OCI-LY7 (cell line): ENCODE results near the gene MPL. TPM values are rescaled to one million over a fixed set of nuclear protein-coding genes. Genes with fewer than 3 reads are reported as not detected.

Source experiments
- BruUV-seq: library from RNA; stranded (reverse); fragments of 400-500 nt; replicated peaks from 2 replicates; lab custom pipeline; 2021; lab: Mats Ljungman, UMichigan
- CTCF ChIA-PET: fragments of 300-600 bp; sonication (Branson Sonifier 250); formaldehyde crosslinking; loops from one replicate; lab custom pipeline; 2022; ENCODE audit warnings: antibody characterized with exemption; ENCODE audit not compliant: unreplicated experiment; lab: Charles Lee
- POLR2A ChIA-PET: fragments of 300-600 bp; sonication (Branson Sonifier 250); formaldehyde crosslinking; loops from one replicate; lab custom pipeline; 2022; ENCODE audit warnings: antibody characterized with exemption; lab: Charles Lee
- DNase-seq: peaks from one replicate; pipeline ENCODE4 v3.0.0-alpha.2; 2015; ENCODE audit warnings: low spot score
- H2AFZ ChIP-seq: fragments of 200-600 bp; sonication (generic), shearing (Covaris generic); 2 replicates; pipeline ENCODE4 v1.6.1; 2014; ENCODE audit warnings: mild to moderate bottlenecking, antibody characterized with exemption, low read length, moderate library complexity
- H3K27ac ChIP-seq: fragments of 200-600 bp; sonication (generic); 2 replicates; pipeline ENCODE4 v1.5.1; 2014; ENCODE audit warnings: mixed run types, low read depth, mild to moderate bottlenecking, moderate library complexity, low read length, inconsistent platforms; ENCODE audit not compliant: poor library complexity, severe bottlenecking
- H3K36me3 ChIP-seq: fragments of 200-600 bp; sonication (generic); 2 replicates; pipeline ENCODE4 v1.6.1; 2014; ENCODE audit warnings: mild to moderate bottlenecking, antibody characterized with exemption, low read length, moderate library complexity, mixed read lengths; ENCODE audit not compliant: insufficient read depth
- H3K4me1 ChIP-seq: fragments of 200-600 bp; sonication (generic); 2 replicates; pipeline ENCODE4 v1.5.1; 2014; ENCODE audit warnings: mild to moderate bottlenecking, low read length; ENCODE audit not compliant: insufficient read depth, poor library complexity, severe bottlenecking
- H3K4me2 ChIP-seq: fragments of 200-600 bp; sonication (generic); 2 replicates; pipeline ENCODE4 v1.6.1; 2014; ENCODE audit warnings: mild to moderate bottlenecking, low read length
- H3K4me3 ChIP-seq: fragments of 200-600 bp; sonication (generic); 2 replicates; pipeline ENCODE4 v1.5.1; 2014; ENCODE audit warnings: mild to moderate bottlenecking, low read depth, low read length; ENCODE audit not compliant: poor library complexity, severe bottlenecking
- H3K79me2 ChIP-seq: fragments of 200-600 bp; sonication (generic); 2 replicates; pipeline ENCODE4 v1.6.1; 2016; ENCODE audit warnings: low read depth, mild to moderate bottlenecking, low read length, moderate library complexity, mixed read lengths; ENCODE audit not compliant: insufficient read depth
- H3K9me2 ChIP-seq: fragments of 200-600 bp; sonication (generic); 2 replicates; pipeline ENCODE4 v1.6.1; 2016; ENCODE audit warnings: mild to moderate bottlenecking, low read length, mixed read lengths; ENCODE audit not compliant: insufficient read depth
- H3K9me3 ChIP-seq: fragments of 200-600 bp; sonication (generic); 2 replicates; pipeline ENCODE4 v1.6.1; 2014; ENCODE audit warnings: mild to moderate bottlenecking, mixed run types, low read length, mixed read lengths
- H4K20me1 ChIP-seq: fragments of 200-600 bp; sonication (generic); 2 replicates; pipeline ENCODE4 v1.6.1; 2014; ENCODE audit warnings: mild to moderate bottlenecking, antibody characterized with exemption, low read length, moderate library complexity, mixed read lengths; ENCODE audit not compliant: insufficient read depth
- CTCF ChIP-seq: fragments of 200-600 bp; sonication (generic); conservative IDR thresholded peaks from 2 replicates; pipeline ENCODE4 v1.5.1; 2014; ENCODE audit warnings: mild to moderate bottlenecking, antibody characterized with exemption, low read length, moderate library complexity, mixed read lengths
- EZH2phosphoT487 ChIP-seq: fragments of 200-600 bp; sonication (generic); IDR thresholded peaks from 2 replicates; pipeline ENCODE4 v1.6.1; 2018; ENCODE audit warnings: low read depth, borderline replicate concordance, mild to moderate bottlenecking, mixed run types, antibody characterized with exemption, low read length, moderate library complexity, mixed read lengths
- intact Hi-C: fragments of 100-400 bp; cut with micrococcal nuclease; formaldehyde crosslinking; loops from one replicate; pipeline ENCODE4 v1.10.0; 2022; ENCODE audit not compliant: unreplicated experiment
- total RNA-seq, 2 experiments: library from RNA; depleted of rRNA in 1 of 2; stranded (reverse); fragments of >200 nt in 1 of 2; shearing (Covaris generic) in 1 of 2; gene quantifications; 2 replicates each; pipeline ENCODE4 v1.2.3, GENCODE V29; 2014 to 2022

The MPL gene
- total RNA-seq, 2 experiments from 2014 or later: not detected

GRCh38 chr1:43288785-43289706, 48.6 kb upstream of the MPL start:
- intact Hi-C loops: no loop called here
- DNase-seq: no peak
- H3K79me2 ChIP-seq: no peaks in the 10 kb centered on the region
- H3K9me3 ChIP-seq: no peaks in the 10 kb centered on the region
- H3K36me3 ChIP-seq: no peaks in the 10 kb centered on the region
- H3K9me2 ChIP-seq: no peaks in the 10 kb centered on the region
- H3K27ac ChIP-seq: no peak overlapping the region
- no peak overlapping the region for H3K4me2 ChIP-seq
- no peak overlapping the region for H2AFZ ChIP-seq
- no peaks in the 10 kb centered on the region for H3K4me1 ChIP-seq
- no peak overlapping the region for H3K4me3 ChIP-seq
- ChIA-PET CTCF (interaction anchor here (0.5 kb wide), 1 partner anchor 610 kb away, joined by 3 read pairs; no protein-coding TSS in a partner anchor), POLR2A (no interaction called here)
- no peak for TF ChIP-seq EZH2phosphoT487
- BruUV-seq: no TSS peak
- no peaks in the 10 kb centered on the region for H4K20me1 ChIP-seq

GRCh38 chr1:43292216-43292615, 45.4 kb upstream of the MPL start:
- H3K9me2 ChIP-seq: no peaks in the 10 kb centered on the region
- H3K4me1 ChIP-seq: no peaks in the 10 kb centered on the region
- no peak for TF ChIP-seq EZH2phosphoT487
- TF ChIP-seq CTCF: no peak
- no peaks in the 10 kb centered on the region for H3K79me2 ChIP-seq
- H3K9me3 ChIP-seq: no peaks in the 10 kb centered on the region
- H3K4me2 ChIP-seq: no peak overlapping the region
- H3K36me3 ChIP-seq: no peaks in the 10 kb centered on the region
- no peak for DNase-seq
- H3K27ac ChIP-seq: no peak overlapping the region
- intact Hi-C loops: no loop called here
- POLR2A ChIA-PET: no interaction called here
- no TSS peak for BruUV-seq
- H4K20me1 ChIP-seq: no peaks in the 10 kb centered on the region
- H3K4me3 ChIP-seq: no peak overlapping the region
- no peak overlapping the region for H2AFZ ChIP-seq
- CTCF ChIA-PET: interaction anchor here (0.6 kb wide), 1 partner anchor 104 kb away, joined by 3 read pairs; no protein-coding TSS in a partner anchor

GRCh38 chr1:43292679-43293078, 44.9 kb upstream of the MPL start:
- Histone ChIP-seq H3K9me2 (no peaks in the 10 kb centered on the region), H2AFZ (no peak overlapping the region), H3K4me1 (no peaks in the 10 kb centered on the region), H3K4me2 (no peak overlapping the region), H3K79me2 (no peaks in the 10 kb centered on the region), H3K4me3 (no peak overlapping the region), H3K36me3 (no peaks in the 10 kb centered on the region), H4K20me1 (no peaks in the 10 kb centered on the region), H3K9me3 (no peaks in the 10 kb centered on the region), H3K27ac (no peak overlapping the region)
- ChIA-PET CTCF (interaction anchor here (0.6 kb wide), 1 partner anchor 104 kb away, joined by 3 read pairs; no protein-coding TSS in a partner anchor), POLR2A (no interaction called here)
- TF ChIP-seq EZH2phosphoT487 (no peak), CTCF (no peak)
- BruUV-seq: no TSS peak
- intact Hi-C loops: no loop called here
- DNase-seq: no peak
